Adrenal gland (tissue), 5 donors: Measurements from ENCODE around the gene ALDH16A1.

ENCODE experiments used
- CTCF ChIP-seq, 6 experiments: fragments of 450-650 bp in 4 of 6; fragments of 200-600 bp in 2 of 6; sonication (generic) in 1 of 6; IDR thresholded peaks; 1 replicate in 5 of 6; 2 replicates in 1 of 6; pipeline versions ENCODE4 v1.5.1 to v1.8.0; 2016 to 2021; ENCODE audit warnings: antibody characterized with exemption in 6 of 6, mild to moderate bottlenecking in 2 of 6, moderate library complexity in 1 of 6
- POLR2A ChIP-seq, 2 donors: fragments of 450-650 bp; IDR thresholded peaks; one replicate each; pipeline ENCODE4 v1.6.1; 2017; ENCODE audit warnings: antibody characterized with exemption in 2 of 2, mild to moderate bottlenecking in 2 of 2, moderate library complexity in 1 of 2
- donor health status: DM: no; HTN: no; CAD: no.

GRCh38 chr19:49420227-49420626 lies 32.8 kb upstream of the ALDH16A1 start:
- TF ChIP-seq CTCF (IDR thresholded peaks at IDR 0.05) (no peak), POLR2A (IDR thresholded peaks at IDR 0.05) (no peak)
